ENCODE data around the gene DGKZ.
A peak's percentile ranks its signal among the peaks of the same experiment; 100 is the strongest.
"Not testable (repeated sequence)": the region's sequence is repeated elsewhere in the genome, so short reads cannot be mapped to it uniquely, and the experiment has no call there.

Gene DGKZ

GRCh38 chr11:46377290-46377689 lies 30.0 kb downstream of the DGKZ start:
- TF ChIP-seq, protein P1, sequence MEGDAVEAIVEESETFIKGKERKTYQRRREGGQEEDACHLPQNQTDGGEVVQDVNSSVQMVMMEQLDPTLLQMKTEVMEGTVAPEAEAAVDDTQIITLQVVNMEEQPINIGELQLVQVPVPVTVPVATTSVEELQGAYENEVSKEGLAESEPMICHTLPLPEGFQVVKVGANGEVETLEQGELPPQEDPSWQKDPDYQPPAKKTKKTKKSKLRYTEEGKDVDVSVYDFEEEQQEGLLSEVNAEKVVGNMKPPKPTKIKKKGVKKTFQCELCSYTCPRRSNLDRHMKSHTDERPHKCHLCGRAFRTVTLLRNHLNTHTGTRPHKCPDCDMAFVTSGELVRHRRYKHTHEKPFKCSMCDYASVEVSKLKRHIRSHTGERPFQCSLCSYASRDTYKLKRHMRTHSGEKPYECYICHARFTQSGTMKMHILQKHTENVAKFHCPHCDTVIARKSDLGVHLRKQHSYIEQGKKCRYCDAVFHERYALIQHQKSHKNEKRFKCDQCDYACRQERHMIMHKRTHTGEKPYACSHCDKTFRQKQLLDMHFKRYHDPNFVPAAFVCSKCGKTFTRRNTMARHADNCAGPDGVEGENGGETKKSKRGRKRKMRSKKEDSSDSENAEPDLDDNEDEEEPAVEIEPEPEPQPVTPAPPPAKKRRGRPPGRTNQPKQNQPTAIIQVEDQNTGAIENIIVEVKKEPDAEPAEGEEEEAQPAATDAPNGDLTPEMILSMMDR (conservative IDR thresholded peaks at IDR 0.05; ENCODE audit: low read depth) = no peak
- no peak for DNase-seq (ENCODE audit: low spot score)
- ChIA-PET CTCF (interaction anchor here (0.7 to 1.6 kb wide), 3 partner anchors 9 to 25 kb away, joined by 3 to 8 read pairs (median 4); no protein-coding TSS in a partner anchor), POLR2A (ENCODE audit: low non-redundant PET) (no interaction called here)
- 0 out of 2 replicates have a peak overlapping the region, but pooled peaks have one; percentile 35 for H3K27ac ChIP-seq

DNA sequence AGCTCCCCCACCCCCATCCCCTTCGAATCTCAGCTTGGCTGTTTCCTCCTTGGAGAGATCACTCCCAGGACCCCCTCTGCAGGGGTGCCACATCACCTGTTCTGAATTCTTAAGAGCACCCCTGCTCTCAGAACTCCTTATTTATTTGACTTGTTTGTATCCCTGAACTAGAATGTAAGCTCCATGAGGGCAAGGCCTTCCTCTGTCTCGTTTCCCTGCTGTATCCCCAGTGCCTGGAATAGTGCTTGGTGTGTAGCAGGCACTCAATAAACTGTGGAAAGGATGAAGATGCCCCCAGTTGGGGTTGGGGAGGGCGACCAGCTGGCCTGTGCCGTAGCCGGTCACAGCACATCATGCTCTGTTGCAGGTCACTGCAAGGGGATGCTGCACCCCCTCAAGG lies 30.6 kb downstream of the DGKZ start:
- ChIA-PET CTCF (interaction anchor here (0.7 to 1.6 kb wide), 5 partner anchors 10 to 26 kb away, joined by 3 to 8 read pairs (median 4); no protein-coding TSS in a partner anchor), POLR2A (ENCODE audit: low non-redundant PET) (interaction anchor here (0.6 kb wide), 1 partner anchor 513 kb away, joined by 6 read pairs; no protein-coding TSS in a partner anchor)
- peak overlapping the region; percentile 78; the same call in 1 of the 2 replicates for H3K27ac ChIP-seq
- TF ChIP-seq, protein P1 (conservative IDR thresholded peaks at IDR 0.05; ENCODE audit: low read depth) = no peak
- no peak for DNase-seq (ENCODE audit: low spot score)

- ChIA-PET POLR2A (ENCODE audit: low non-redundant PET) (interaction anchor here (0.6 kb wide), 1 partner anchor 513 kb away, joined by 6 read pairs; no protein-coding TSS in a partner anchor), CTCF (interaction anchor here (0.6 to 1.6 kb wide), 5 partner anchors 10 to 1072 kb away, joined by 3 to 8 read pairs (median 4); no protein-coding TSS in a partner anchor)
- TF ChIP-seq, protein P1 (conservative IDR thresholded peaks at IDR 0.05; ENCODE audit: low read depth) = no peak
- no peak for DNase-seq (ENCODE audit: low spot score)
- H3K27ac ChIP-seq = peak overlapping the region; percentile 78
Observed at GRCh38 chr11:46378296-46378695, 31.0 kb downstream of the DGKZ start.

- DNase-seq (ENCODE audit: low spot score) = no peak
- TF ChIP-seq, protein P1 (conservative IDR thresholded peaks at IDR 0.05; ENCODE audit: low read depth) = no peak
- POLR2A ChIA-PET (ENCODE audit: low non-redundant PET) = no interaction called here
Observed at GRCh38 chr11:46378811-46379481, 31.7 kb downstream of the DGKZ start.

GRCh38 chr11:46379482-46380293 lies 32.4 kb downstream of the DGKZ start:
- H3K27ac ChIP-seq = peak overlapping the region; percentile 78
- POLR2A ChIA-PET (ENCODE audit: low non-redundant PET); DNase-seq (ENCODE audit: low spot score): not testable (repeated sequence)
- CTCF ChIA-PET = interaction anchor here (1.0 to 2.0 kb wide), 2 partner anchors 10 to 27 kb away, joined by 3 to 11 read pairs; no protein-coding TSS in a partner anchor

More at GRCh38 chr11:46378811-46379481, 31.7 kb downstream of the DGKZ start:
- CTCF ChIA-PET = interaction anchor here (0.6 to 1.6 kb wide), 3 partner anchors 10 to 1073 kb away, joined by 4 to 8 read pairs (median 5); no protein-coding TSS in a partner anchor
- H3K27ac ChIP-seq = peak overlapping the region; percentile 78

GRCh38 chr11:46380340-46381047 lies 33.2 kb downstream of the DGKZ start:
- CTCF ChIA-PET = interaction anchor here (1.0 to 2.0 kb wide), 2 partner anchors 9 to 28 kb away, joined by 3 to 11 read pairs; no protein-coding TSS in a partner anchor

More at GRCh38 chr11:46380340-46381047, 33.2 kb downstream of the DGKZ start:
- TF ChIP-seq, protein P1 (conservative IDR thresholded peaks at IDR 0.05; ENCODE audit: low read depth) = no peak
- POLR2A ChIA-PET (ENCODE audit: low non-redundant PET) = no interaction called here
- H3K27ac ChIP-seq = peak overlapping the region; percentile 78
- DNase-seq (ENCODE audit: low spot score) = peak; percentile 67
